ENCODE measurements around the gene VAC14. TPM values are rescaled to one million over a fixed set of nuclear protein-coding genes. Genes with fewer than 3 reads are reported as not detected.
A peak's percentile ranks its signal among the peaks of the same experiment; 100 is the strongest.

Gene VAC14
- polyA plus RNA-seq, 1 of the 3 experiments (the other 2 are of a cell fraction): 33.2 TPM

GRCh38 chr16:70747703-70748631 is 53.0 kb downstream of the VAC14 start:
- Histone ChIP-seq H3K36me3 (replicated peaks in 1 of 2; ENCODE audit: control insufficient read depth in 1 of 2, insufficient read depth in 2 of 2, low read length in 1 of 2) (peaks cover 7 to 8% of the 10 kb centered on the region in 2 experiments), H3F3A (replicated peaks; ENCODE audit: insufficient read depth) (peaks cover 16% of the 10 kb centered on the region), H3K27me3 (ENCODE audit: insufficient read depth) (no peaks in the 10 kb centered on the region), H3K4me1 (ENCODE audit: control insufficient read depth in 1 of 2, insufficient read depth in 2 of 2, low read depth in 1 of 2, low read length in 1 of 2) (peaks cover 37 to 39% of the 10 kb centered on the region in 2 experiments; a peak in 3 of 4 replicates), H3K9me3 (no peaks in the 10 kb centered on the region), H2AFZ (ENCODE audit: low read depth) (no peak overlapping the region), H3K4me2 (no peak overlapping the region), H3K4me3 (ENCODE audit: low read depth in 2 of 2, low read length in 1 of 2) (no peak overlapping the region), H4K20me1 (ENCODE audit: insufficient read depth) (no peaks in the 10 kb centered on the region), H3K79me2 (ENCODE audit: insufficient read depth) (no peaks in the 10 kb centered on the region), H3K27ac (ENCODE audit: low read depth in 2 of 2, low read length in 1 of 2) (peak overlapping the region in 1 of 2 experiments; percentile 92; a peak in 2 of 4 replicates), H3K9me2 (no peaks in the 10 kb centered on the region), H3K9ac (no peak overlapping the region)
- ChIA-PET POLR2A (no interaction called here), CTCF (interaction anchor here (0.8 to 1.6 kb wide), 3 partner anchors 17 to 65 kb away, joined by 3 to 10 read pairs (median 4); no protein-coding TSS in a partner anchor)
- WGBS (ENCODE audit: low lambda C conversion rate): 93% methylated on average over 11 of the region's 15 CpGs
- DNase-seq: no peak
- TF ChIP-seq MXI1 (IDR thresholded peaks at IDR 0.05; ENCODE audit: low read depth, low read length) (no peak), RAD21 (IDR thresholded peaks at IDR 0.05; ENCODE audit: low read length) (no peak), NRF1 (IDR thresholded peaks at IDR 0.05; ENCODE audit: low read depth, low read length) (no peak), NFIC (IDR thresholded peaks at IDR 0.05; ENCODE audit: borderline replicate concordance) (no peak), RFX5 (IDR thresholded peaks at IDR 0.05; ENCODE audit: low read length) (no peak), USF2 (IDR thresholded peaks at IDR 0.05; ENCODE audit: borderline replicate concordance, low read depth, low read length) (no peak)

GRCh38 chr16:70746708-70747424 is 54.1 kb downstream of the VAC14 start:
- no peaks in the 10 kb centered on the region for H3K27me3 ChIP-seq (ENCODE audit: insufficient read depth)
- CTCF ChIA-PET: no interaction called here
- 53% methylated on average over 15 of the region's 15 CpGs for WGBS (ENCODE audit: low lambda C conversion rate)
- no peaks in the 10 kb centered on the region for H3K9me2 ChIP-seq
- H3F3A ChIP-seq (replicated peaks; ENCODE audit: insufficient read depth): peaks cover 16% of the 10 kb centered on the region
- POLR2A ChIA-PET: no interaction called here
- H3K4me2 ChIP-seq: peak overlapping the region; percentile 68
- peaks cover 8% of the 10 kb centered on the region in 2 experiments for H3K36me3 ChIP-seq (replicated peaks in 1 of 2; ENCODE audit: control insufficient read depth in 1 of 2, insufficient read depth in 2 of 2, low read length in 1 of 2)
- H2AFZ ChIP-seq (ENCODE audit: low read depth): no peak overlapping the region
- no peaks in the 10 kb centered on the region for H3K9me3 ChIP-seq
- H3K4me3 ChIP-seq (ENCODE audit: low read depth in 2 of 2, low read length in 1 of 2): no peak overlapping the region
- H4K20me1 ChIP-seq (ENCODE audit: insufficient read depth): no peaks in the 10 kb centered on the region
- no peak for DNase-seq
- no peaks in the 10 kb centered on the region for H3K79me2 ChIP-seq (ENCODE audit: insufficient read depth)
- H3K9ac ChIP-seq: peak overlapping the region; percentile 60
- peak overlapping the region; percentile 48 to 92 for H3K27ac ChIP-seq (ENCODE audit: low read depth in 2 of 2, low read length in 1 of 2)
- peaks cover 39 to 41% of the 10 kb centered on the region in 2 experiments; a peak in 3 of 4 replicates for H3K4me1 ChIP-seq (ENCODE audit: control insufficient read depth in 1 of 2, insufficient read depth in 2 of 2, low read depth in 1 of 2, low read length in 1 of 2)
- TF ChIP-seq JUND (IDR thresholded peaks at IDR 0.05) (peak; percentile 92), REST (IDR thresholded peaks at IDR 0.05; ENCODE audit: low read depth, low read length) (no peak), USF2 (IDR thresholded peaks at IDR 0.05; ENCODE audit: borderline replicate concordance, low read depth, low read length) (no peak), RAD21 (IDR thresholded peaks at IDR 0.05; ENCODE audit: low read length) (no peak), RFX5 (IDR thresholded peaks at IDR 0.05; ENCODE audit: low read length) (no peak), RCOR1 (IDR thresholded peaks at IDR 0.05; ENCODE audit: low read length) (no peak), EP300 (IDR thresholded peaks at IDR 0.05; ENCODE audit: borderline replicate concordance in 1 of 2, low read depth in 1 of 2, low read length in 1 of 2) (0 out of 4 replicates have a peak, but pooled peaks of 1 of the 2 experiments have one; percentile 17), CTCF (IDR thresholded peaks at IDR 0.05) (no peak), MXI1 (IDR thresholded peaks at IDR 0.05; ENCODE audit: low read depth, low read length) (0 out of 2 replicates have a peak, but pooled peaks have one; percentile 3), TAF1 (IDR thresholded peaks at IDR 0.05; ENCODE audit: borderline replicate concordance, low read depth, low read length) (no peak), ELF1 (IDR thresholded peaks at IDR 0.05) (peak; percentile 72), GABPA (IDR thresholded peaks at IDR 0.05; ENCODE audit: low read depth) (no peak), TEAD4 (IDR thresholded peaks at IDR 0.05; ENCODE audit: borderline replicate concordance, insufficient read depth) (no peak), GATA2 (CRISPR knock-in tag; IDR thresholded peaks at IDR 0.05) (no peak)

Data from SK-N-SH (cell line).